Measurements from ENCODE around the gene OR11L1.

DNA sequence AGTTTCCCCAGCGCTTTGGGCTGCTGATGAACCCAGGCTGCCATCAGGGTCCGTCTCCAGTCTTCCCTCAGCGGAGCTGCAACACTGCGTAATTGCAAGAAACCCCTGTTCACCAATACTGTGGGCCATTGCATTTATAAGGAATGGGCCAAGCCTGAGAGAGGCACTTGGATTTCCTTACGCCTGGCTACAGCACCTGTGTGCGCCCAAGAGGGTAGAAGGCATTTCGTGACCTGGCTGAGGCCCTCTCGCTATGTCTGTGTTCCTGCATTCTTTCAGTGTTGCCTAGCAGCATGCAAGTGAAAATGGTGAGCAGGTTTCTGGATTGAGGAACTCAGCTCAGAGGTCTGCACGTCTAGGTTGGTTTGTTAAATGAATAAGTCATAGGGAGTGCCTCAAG lies 41.6 kb upstream of the OR11L1 start:
- TF ChIP-seq YY1 (IDR thresholded peaks at IDR 0.05; ENCODE audit: low read depth) (no peak), EP300 (IDR thresholded peaks at IDR 0.05; ENCODE audit: borderline replicate concordance) (no peak), CREB1 (IDR thresholded peaks at IDR 0.05; ENCODE audit: low read depth) (no peak), FOXM1 (IDR thresholded peaks at IDR 0.05; ENCODE audit: borderline replicate concordance, low read depth) (no peak), RAD21 (IDR thresholded peaks at IDR 0.05; ENCODE audit: low read depth) (no peak)
- TF ChIP-seq, protein P1, sequence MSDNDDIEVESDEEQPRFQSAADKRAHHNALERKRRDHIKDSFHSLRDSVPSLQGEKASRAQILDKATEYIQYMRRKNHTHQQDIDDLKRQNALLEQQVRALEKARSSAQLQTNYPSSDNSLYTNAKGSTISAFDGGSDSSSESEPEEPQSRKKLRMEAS (IDR thresholded peaks at IDR 0.05), result no peak
